HepG2 (cell line): ENCODE data around the gene HSPA1B. TPM values are rescaled to one million over a fixed set of nuclear protein-coding genes. Genes with fewer than 3 reads are reported as not detected.
A peak's percentile ranks its signal among the peaks of the same experiment; 100 is the strongest.

Experiments used
- CBX1 ChIP-seq: IDR thresholded peaks from one replicate; pipeline ENCODE4 v1.6.1; 2016; ENCODE audit warnings: antibody characterized with exemption, low read depth
- CCDC6 ChIP-seq: sonication (generic); formaldehyde crosslinking; IDR thresholded peaks from 2 replicates; pipeline ENCODE4 v1.8.1; 2022; ENCODE audit warnings: mild to moderate bottlenecking, missing genetic modification reagents, moderate library complexity
- ETV6 ChIP-seq: sonication (generic); formaldehyde crosslinking; conservative IDR thresholded peaks from 2 replicates; pipeline ENCODE4 v1.4.0; 2020; ENCODE audit warnings: missing genetic modification reagents
- HDAC6 ChIP-seq: fragments of 200-600 bp; sonication (generic); IDR thresholded peaks from 2 replicates; pipeline ENCODE4 v1.7.0; 2017; ENCODE audit warnings: mild to moderate bottlenecking, antibody characterized with exemption, low read length, low read depth
- HOXD1 ChIP-seq: sonication (generic); formaldehyde crosslinking; IDR thresholded peaks from 2 replicates; pipeline ENCODE4 v1.5.0; 2020; ENCODE audit warnings: missing genetic modification reagents
- MBNL3 ChIP-seq: fragments of 250-450 bp; sonication (Bioruptor Pico); conservative IDR thresholded peaks from 2 replicates; pipeline ENCODE4 v1.8.0; 2022; ENCODE audit warnings: mild to moderate bottlenecking, inconsistent platforms
- PATZ1 ChIP-seq: sonication (generic); formaldehyde crosslinking; IDR thresholded peaks from 2 replicates; pipeline ENCODE4 v1.4.0; 2020; ENCODE audit warnings: missing genetic modification reagents
- SIN3B ChIP-seq: fragments of 150-350 bp; IDR thresholded peaks from 2 replicates; pipeline ENCODE4 v1.6.1; 2014; ENCODE audit warnings: low read length
- SYNCRIP ChIP-seq: fragments of 200-400 bp; formaldehyde crosslinking; IDR thresholded peaks from 2 replicates; pipeline ENCODE4 v1.6.1; 2018; ENCODE audit warnings: mild to moderate bottlenecking, low read depth, low read length; ENCODE audit not compliant: insufficient read depth
- TBX2 ChIP-seq: sonication (generic); formaldehyde crosslinking; IDR thresholded peaks from 2 replicates; pipeline ENCODE4 v1.5.0; 2020; ENCODE audit warnings: missing genetic modification reagents, mild to moderate bottlenecking, borderline replicate concordance
- TFE3 ChIP-seq: IDR thresholded peaks from 2 replicates; pipeline ENCODE4 v1.6.1; 2016
- ZBTB33 ChIP-seq: sonication (generic); formaldehyde crosslinking; IDR thresholded peaks from 2 replicates; pipeline ENCODE4 v1.4.0; 2020; ENCODE audit warnings: missing genetic modification reagents
- ZFP41 ChIP-seq: sonication (generic); formaldehyde crosslinking; IDR thresholded peaks from 2 replicates; pipeline ENCODE4 v1.4.0; 2020; ENCODE audit warnings: mild to moderate bottlenecking, missing genetic modification reagents, borderline replicate concordance
- ZNF382 ChIP-seq: sonication (generic); formaldehyde crosslinking; IDR thresholded peaks from 2 replicates; pipeline ENCODE4 v1.5.0; 2020; ENCODE audit warnings: missing genetic modification reagents, mild to moderate bottlenecking, borderline replicate concordance
- ZNF678 ChIP-seq: sonication (generic); formaldehyde crosslinking; IDR thresholded peaks from 2 replicates; pipeline ENCODE4 v1.4.0; 2020; ENCODE audit warnings: mild to moderate bottlenecking, missing genetic modification reagents
- ZNF776 ChIP-seq: sonication (generic); formaldehyde crosslinking; IDR thresholded peaks from 2 replicates; pipeline ENCODE4 v1.4.0; 2020; ENCODE audit warnings: mild to moderate bottlenecking, missing genetic modification reagents
- ZZZ3 ChIP-seq: sonication (generic); formaldehyde crosslinking; IDR thresholded peaks from 2 replicates; pipeline ENCODE4 v1.4.0; 2020; ENCODE audit warnings: missing genetic modification reagents, mild to moderate bottlenecking, borderline replicate concordance
- polyA plus RNA-seq, 8 experiments: library from polyadenylated mRNA; depleted of rRNA in 3 of 8; stranded (reverse) in 7 of 8; unstranded in 1 of 8; fragments of >200 nt; fragmentation: Illumina TruSeq in 4 of 8; extraction: Trizol in 4 of 8; gene quantifications; 2 replicates each; pipeline versions ENCODE4 v1.2.1 to v1.2.3, GENCODE V29; 2011 to 2016; ENCODE audit warnings: low read depth in 4 of 8, missing spikeins in 1 of 8, mixed read lengths in 1 of 8; ENCODE audit not compliant: insufficient read depth in 1 of 8
- total RNA-seq, 5 experiments: library from RNA; depleted of rRNA; stranded (reverse); fragments of >200 nt; fragmentation: Illumina TruSeq; extraction: Trizol; gene quantifications; 2 replicates each; pipeline ENCODE4 v1.2.3, GENCODE V29; 2016; ENCODE audit warnings: low read depth in 1 of 5
- TF ChIP-seq, protein P1 (sequence below): IDR thresholded peaks from 2 replicates; pipeline ENCODE4 v1.6.1; 2016; ENCODE audit warnings: low read depth, missing genetic modification reagents, missing compliant biosample characterization

The HSPA1B gene
- total and polyA plus RNA-seq, 2 of the 13 experiments (the other 11 are each of a cell fraction or from before 2014, with no cell fraction given) = 26.0 to 186 TPM

DNA sequence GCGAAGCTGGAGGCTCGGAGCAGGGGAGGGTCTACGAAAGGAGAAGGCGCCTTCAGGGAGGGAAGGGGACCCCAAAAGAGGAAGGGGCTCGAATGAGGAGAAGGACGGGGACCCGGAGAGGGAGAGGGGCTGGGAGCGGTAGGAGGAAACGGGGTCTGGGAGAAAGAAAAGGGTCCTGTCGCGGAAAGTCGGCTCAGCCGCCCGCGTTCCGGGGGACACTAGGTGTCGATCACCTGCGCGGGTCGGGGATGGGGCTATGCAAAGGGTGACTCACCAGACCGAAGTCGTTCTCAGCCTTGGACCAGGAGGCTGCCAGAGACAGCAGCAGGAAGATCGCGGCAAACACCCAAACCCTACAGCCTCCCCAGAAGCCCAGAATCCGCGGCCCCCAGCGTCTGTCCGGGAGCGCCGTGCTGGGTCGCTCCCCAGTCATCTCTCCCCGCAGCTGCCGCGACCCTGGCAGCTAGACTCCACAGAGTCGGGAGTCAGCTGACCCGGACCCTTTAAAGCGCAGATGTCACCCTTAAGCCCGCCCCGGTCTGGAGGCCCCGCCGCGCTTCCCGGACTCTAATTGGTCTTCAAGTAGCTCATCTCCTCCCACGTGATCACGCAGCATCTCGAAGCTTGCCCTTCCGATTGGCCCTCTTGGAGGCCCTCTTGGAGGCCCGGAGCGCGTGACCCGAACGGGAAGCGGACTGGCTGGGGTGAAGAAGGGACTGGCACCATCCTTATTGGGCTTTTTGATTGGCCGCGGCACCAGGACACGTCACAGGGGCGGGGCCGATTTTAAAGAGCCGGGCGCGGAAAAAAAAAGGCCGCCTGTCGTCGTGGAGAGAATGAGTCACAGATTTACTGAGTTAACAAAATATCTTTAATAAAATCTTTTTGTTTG is 35.1 kb downstream of the HSPA1B start, which contains the start of gene NEU1 (continued):
- TF ChIP-seq TFE3 (CRISPR knock-in tag) (peak; percentile 100), ETV6 (CRISPR knock-in tag) (peak; percentile 85), ZZZ3 (0 out of 2 replicates have a peak, but pooled peaks have one; percentile 53), ZNF382 (CRISPR knock-in tag) (no peak), HDAC6 (no peak), CBX1 (peak; percentile 98), TBX2 (CRISPR knock-in tag) (peak; percentile 54; the same call in 1 of the 2 replicates), SYNCRIP (no peak), HOXD1 (CRISPR knock-in tag) (peak; percentile 39; the same call in 1 of the 2 replicates), SIN3B (peak; percentile 88), ZNF678 (CRISPR knock-in tag) (no peak; the same call in 1 of the 2 replicates), ZFP41 (CRISPR knock-in tag) (peak; percentile 78; the same call in 1 of the 2 replicates), PATZ1 (CRISPR knock-in tag) (peak; percentile 81), ZBTB33 (CRISPR knock-in tag) (no peak), ZNF776 (no peak), MBNL3 (no peak), CCDC6 (CRISPR knock-in tag) (0 out of 2 replicates have a peak, but pooled peaks have one; percentile 16)
- TF ChIP-seq, protein P1, sequence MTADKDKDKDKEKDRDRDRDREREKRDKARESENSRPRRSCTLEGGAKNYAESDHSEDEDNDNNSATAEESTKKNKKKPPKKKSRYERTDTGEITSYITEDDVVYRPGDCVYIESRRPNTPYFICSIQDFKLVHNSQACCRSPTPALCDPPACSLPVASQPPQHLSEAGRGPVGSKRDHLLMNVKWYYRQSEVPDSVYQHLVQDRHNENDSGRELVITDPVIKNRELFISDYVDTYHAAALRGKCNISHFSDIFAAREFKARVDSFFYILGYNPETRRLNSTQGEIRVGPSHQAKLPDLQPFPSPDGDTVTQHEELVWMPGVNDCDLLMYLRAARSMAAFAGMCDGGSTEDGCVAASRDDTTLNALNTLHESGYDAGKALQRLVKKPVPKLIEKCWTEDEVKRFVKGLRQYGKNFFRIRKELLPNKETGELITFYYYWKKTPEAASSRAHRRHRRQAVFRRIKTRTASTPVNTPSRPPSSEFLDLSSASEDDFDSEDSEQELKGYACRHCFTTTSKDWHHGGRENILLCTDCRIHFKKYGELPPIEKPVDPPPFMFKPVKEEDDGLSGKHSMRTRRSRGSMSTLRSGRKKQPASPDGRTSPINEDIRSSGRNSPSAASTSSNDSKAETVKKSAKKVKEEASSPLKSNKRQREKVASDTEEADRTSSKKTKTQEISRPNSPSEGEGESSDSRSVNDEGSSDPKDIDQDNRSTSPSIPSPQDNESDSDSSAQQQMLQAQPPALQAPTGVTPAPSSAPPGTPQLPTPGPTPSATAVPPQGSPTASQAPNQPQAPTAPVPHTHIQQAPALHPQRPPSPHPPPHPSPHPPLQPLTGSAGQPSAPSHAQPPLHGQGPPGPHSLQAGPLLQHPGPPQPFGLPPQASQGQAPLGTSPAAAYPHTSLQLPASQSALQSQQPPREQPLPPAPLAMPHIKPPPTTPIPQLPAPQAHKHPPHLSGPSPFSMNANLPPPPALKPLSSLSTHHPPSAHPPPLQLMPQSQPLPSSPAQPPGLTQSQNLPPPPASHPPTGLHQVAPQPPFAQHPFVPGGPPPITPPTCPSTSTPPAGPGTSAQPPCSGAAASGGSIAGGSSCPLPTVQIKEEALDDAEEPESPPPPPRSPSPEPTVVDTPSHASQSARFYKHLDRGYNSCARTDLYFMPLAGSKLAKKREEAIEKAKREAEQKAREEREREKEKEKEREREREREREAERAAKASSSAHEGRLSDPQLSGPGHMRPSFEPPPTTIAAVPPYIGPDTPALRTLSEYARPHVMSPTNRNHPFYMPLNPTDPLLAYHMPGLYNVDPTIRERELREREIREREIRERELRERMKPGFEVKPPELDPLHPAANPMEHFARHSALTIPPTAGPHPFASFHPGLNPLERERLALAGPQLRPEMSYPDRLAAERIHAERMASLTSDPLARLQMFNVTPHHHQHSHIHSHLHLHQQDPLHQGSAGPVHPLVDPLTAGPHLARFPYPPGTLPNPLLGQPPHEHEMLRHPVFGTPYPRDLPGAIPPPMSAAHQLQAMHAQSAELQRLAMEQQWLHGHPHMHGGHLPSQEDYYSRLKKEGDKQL (CRISPR knock-in tag) = 0 out of 2 replicates have a peak, but pooled peaks have one; percentile 3
